Spleen (tissue), 7 donors: ENCODE data around the gene UST.

Experiments
- POLR2AphosphoS5 ChIP-seq, 3 donors: sonication (generic); formaldehyde crosslinking; IDR thresholded peaks; one replicate each; pipeline ENCODE4 v1.5.1; 2017; ENCODE audit warnings: antibody characterized with exemption in 3 of 3
- TF ChIP-seq, protein P1 (sequence below), 11 experiments: fragments of 200-600 bp in 7 of 11; fragments of 450-650 bp in 4 of 11; sonication (generic) in 4 of 11; IDR thresholded peaks in 8 of 11; conservative IDR thresholded peaks in 3 of 11; 1 replicate in 7 of 11; 2 replicates in 4 of 11; pipeline versions ENCODE4 v1.4.0 to v1.8.0; 2016 to 2021; ENCODE audit warnings: antibody characterized with exemption in 11 of 11, inconsistent platforms in 4 of 11, mild to moderate bottlenecking in 1 of 11
- donor health status: DM: no; HTN: no; CAD: no; lungs with moderate emphysema.
- donor health status: DM: no; HTN: no; CAD: no.
- donor health status: DM: no; HTN: no; CAD: no.

DNA sequence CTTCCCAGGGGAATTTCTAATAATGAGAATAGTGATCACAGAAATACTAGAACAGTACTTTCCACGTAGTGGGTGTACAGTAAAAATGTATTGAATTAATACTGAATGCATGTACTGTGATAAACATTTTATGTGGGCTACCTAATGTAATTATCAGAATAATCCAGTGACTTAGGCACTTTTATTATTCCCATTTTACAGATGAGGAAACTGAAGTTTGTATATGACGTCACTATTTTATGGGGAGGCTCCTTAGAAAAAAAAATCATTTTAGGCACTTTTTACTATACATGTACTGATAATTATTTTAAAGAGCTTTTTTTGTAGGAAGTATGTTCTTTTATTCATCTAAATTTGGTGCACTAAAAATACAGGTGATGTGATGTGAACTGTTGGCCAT, 295.1 kb downstream of the UST start:
- TF ChIP-seq, protein P1, sequence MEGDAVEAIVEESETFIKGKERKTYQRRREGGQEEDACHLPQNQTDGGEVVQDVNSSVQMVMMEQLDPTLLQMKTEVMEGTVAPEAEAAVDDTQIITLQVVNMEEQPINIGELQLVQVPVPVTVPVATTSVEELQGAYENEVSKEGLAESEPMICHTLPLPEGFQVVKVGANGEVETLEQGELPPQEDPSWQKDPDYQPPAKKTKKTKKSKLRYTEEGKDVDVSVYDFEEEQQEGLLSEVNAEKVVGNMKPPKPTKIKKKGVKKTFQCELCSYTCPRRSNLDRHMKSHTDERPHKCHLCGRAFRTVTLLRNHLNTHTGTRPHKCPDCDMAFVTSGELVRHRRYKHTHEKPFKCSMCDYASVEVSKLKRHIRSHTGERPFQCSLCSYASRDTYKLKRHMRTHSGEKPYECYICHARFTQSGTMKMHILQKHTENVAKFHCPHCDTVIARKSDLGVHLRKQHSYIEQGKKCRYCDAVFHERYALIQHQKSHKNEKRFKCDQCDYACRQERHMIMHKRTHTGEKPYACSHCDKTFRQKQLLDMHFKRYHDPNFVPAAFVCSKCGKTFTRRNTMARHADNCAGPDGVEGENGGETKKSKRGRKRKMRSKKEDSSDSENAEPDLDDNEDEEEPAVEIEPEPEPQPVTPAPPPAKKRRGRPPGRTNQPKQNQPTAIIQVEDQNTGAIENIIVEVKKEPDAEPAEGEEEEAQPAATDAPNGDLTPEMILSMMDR (IDR thresholded peaks at IDR 0.05 in 8 of 11, conservative IDR thresholded peaks at IDR 0.05 in 3 of 11), result no peak
- no peak for TF ChIP-seq POLR2AphosphoS5 (IDR thresholded peaks at IDR 0.05)
